Activated CD4-positive, alpha-beta memory T cell treated with anti-CD3 and anti-CD28 coated beads, Interleukin-2, amount 10 ng/mL, durations not matched to agents 7 days and 5 days (primary cell): ENCODE data around the gene FBXO4. TPM values are rescaled to one million over a fixed set of nuclear protein-coding genes. Genes with fewer than 3 reads are reported as not detected.

ENCODE experiments used
- total RNA-seq, 2 experiments: library from RNA; stranded (reverse); gene quantifications; one replicate each; pipeline ENCODE4 v1.2.3, GENCODE V29; 2021

The FBXO4 gene
- total RNA-seq, 2 experiments from 2014 or later = 13.3 to 13.6 TPM

Other genes with a start within 250 kb of the FBXO4 start
- gene OXCT1, start 54.9 kb upstream of the FBXO4 start, total RNA-seq = 10 to 100 TPM; 63.8 to 64.2 TPM
- gene RIMOC1, start 20.9 kb upstream of the FBXO4 start, total RNA-seq = 10 to 100 TPM; 28.5 to 29.0 TPM